ENCODE measurements around the gene MTM1. TPM values are rescaled to one million over a fixed set of nuclear protein-coding genes. Genes with fewer than 3 reads are reported as not detected.

Gene MTM1
- total and polyA plus RNA-seq, 2 donors from 2014 or later, result 6.6 to 20.5 TPM

GRCh38 chrX:150570512-150570911 lies 2.1 kb downstream of the MTM1 start:
- Histone ChIP-seq H3K36me3 (ENCODE audit: control insufficient read depth in 2 of 3, insufficient read depth in 3 of 3, low read length in 3 of 3) (no peaks in the 10 kb centered on the region), H3K9me3 (ENCODE audit: control insufficient read depth in 2 of 3, insufficient read depth in 1 of 3, low read length in 3 of 3) (no peaks in the 10 kb centered on the region), H3K9ac (ENCODE audit: low read length in 3 of 3) (no peak overlapping the region), H3K4me1 (ENCODE audit: control insufficient read depth in 2 of 3, insufficient read depth in 2 of 3, low read depth in 1 of 3, low read length in 3 of 3) (peaks cover 0 to 5% (median 4%) of the 10 kb centered on the region in 3 donors), H3K4me3 (ENCODE audit: low read length in 3 of 3) (no peak overlapping the region), H3K27me3 (ENCODE audit: control insufficient read depth, insufficient read depth, low read length) (no peaks in the 10 kb centered on the region), H3K27ac (ENCODE audit: low read depth in 2 of 2, low read length in 2 of 2) (no peak overlapping the region)
- intact Hi-C loops (cut with DNase I), result no loop called here
- DNase-seq, result no peak
- TF ChIP-seq CTCF (IDR thresholded peaks at IDR 0.05; ENCODE audit: borderline replicate concordance, extremely low read depth, insufficient read depth), result no peak
- FAIRE-seq, result no peak

- intact Hi-C loops (cut with DNase I), result no loop called here
- H3K36me3 ChIP-seq (ENCODE audit: control insufficient read depth in 2 of 3, insufficient read depth in 3 of 3, low read length in 3 of 3), result no peaks in the 10 kb centered on the region
- no peak overlapping the region for H3K4me3 ChIP-seq (ENCODE audit: low read length in 3 of 3)
- no peak overlapping the region for H3K27ac ChIP-seq (ENCODE audit: low read depth in 2 of 2, low read length in 2 of 2)
- no peaks in the 10 kb centered on the region for H3K9me3 ChIP-seq (ENCODE audit: control insufficient read depth in 2 of 3, insufficient read depth in 1 of 3, low read length in 3 of 3)
- DNase-seq, result no peak
- peaks cover 0 to 5% (median 4%) of the 10 kb centered on the region in 3 donors for H3K4me1 ChIP-seq (ENCODE audit: control insufficient read depth in 2 of 3, insufficient read depth in 2 of 3, low read depth in 1 of 3, low read length in 3 of 3)
- H3K9ac ChIP-seq (ENCODE audit: low read length in 3 of 3), result no peak overlapping the region
- no peak for FAIRE-seq
- no peaks in the 10 kb centered on the region for H3K27me3 ChIP-seq (ENCODE audit: control insufficient read depth, insufficient read depth, low read length)
- TF ChIP-seq CTCF (IDR thresholded peaks at IDR 0.05; ENCODE audit: borderline replicate concordance, extremely low read depth, insufficient read depth), result no peak
These were observed 3.8 kb downstream of the MTM1 start for GRCh38 chrX:150572206-150572605.

GRCh38 chrX:150573106-150573505 lies 4.7 kb downstream of the MTM1 start:
- Histone ChIP-seq H3K4me3 (ENCODE audit: low read length in 3 of 3) (peak overlapping the region in 1 of 3 donors; percentile 7), H3K36me3 (ENCODE audit: control insufficient read depth in 2 of 3, insufficient read depth in 3 of 3, low read length in 3 of 3) (no peaks in the 10 kb centered on the region), H3K4me1 (ENCODE audit: control insufficient read depth in 2 of 3, insufficient read depth in 2 of 3, low read depth in 1 of 3, low read length in 3 of 3) (peaks cover 0 to 5% (median 4%) of the 10 kb centered on the region in 3 donors), H3K27ac (ENCODE audit: low read depth in 2 of 2, low read length in 2 of 2) (no peak overlapping the region), H3K9me3 (ENCODE audit: control insufficient read depth in 2 of 3, insufficient read depth in 1 of 3, low read length in 3 of 3) (no peaks in the 10 kb centered on the region), H3K27me3 (ENCODE audit: control insufficient read depth, insufficient read depth, low read length) (no peaks in the 10 kb centered on the region), H3K9ac (ENCODE audit: low read length in 3 of 3) (no peak overlapping the region)
- FAIRE-seq, result no peak
- intact Hi-C loops (cut with DNase I), result no loop called here
- TF ChIP-seq CTCF (IDR thresholded peaks at IDR 0.05; ENCODE audit: borderline replicate concordance, extremely low read depth, insufficient read depth), result no peak
- DNase-seq, result no peak

- intact Hi-C loops (cut with DNase I), result no loop called here
- FAIRE-seq, result no peak
These were observed 5.3 kb downstream of the MTM1 start for GRCh38 chrX:150573702-150574101.

More at GRCh38 chrX:150573702-150574101, 5.3 kb downstream of the MTM1 start:
- no peak for DNase-seq
- Histone ChIP-seq H3K4me3 (ENCODE audit: low read length in 3 of 3) (no peak overlapping the region), H3K36me3 (ENCODE audit: control insufficient read depth in 2 of 3, insufficient read depth in 3 of 3, low read length in 3 of 3) (no peaks in the 10 kb centered on the region), H3K27ac (ENCODE audit: low read depth in 2 of 2, low read length in 2 of 2) (no peak overlapping the region), H3K9ac (ENCODE audit: low read length in 3 of 3) (no peak overlapping the region), H3K27me3 (ENCODE audit: control insufficient read depth, insufficient read depth, low read length) (no peaks in the 10 kb centered on the region), H3K4me1 (ENCODE audit: control insufficient read depth in 2 of 3, insufficient read depth in 2 of 3, low read depth in 1 of 3, low read length in 3 of 3) (peaks cover 0 to 5% (median 4%) of the 10 kb centered on the region in 3 donors), H3K9me3 (ENCODE audit: control insufficient read depth in 2 of 3, insufficient read depth in 1 of 3, low read length in 3 of 3) (no peaks in the 10 kb centered on the region)
- no peak for TF ChIP-seq CTCF (IDR thresholded peaks at IDR 0.05; ENCODE audit: borderline replicate concordance, extremely low read depth, insufficient read depth)

Measured in kidney (tissue), 14 donors.